GM19467 (cell line): ENCODE measurements around the gene RTP4.
"Not testable (repeated sequence)": the region's sequence is repeated elsewhere in the genome, so short reads cannot be mapped to it uniquely, and the experiment has no call there.

Experiments used
- ATAC-seq: cut with Tn5 transposase; IDR thresholded peaks from one replicate; pipeline ENCODE4 v1.9.1; 2021; ENCODE audit warnings: mild to moderate bottlenecking, moderate library complexity; ENCODE audit not compliant: unreplicated experiment

The RTP4 gene

GRCh38 chr3:187369089-187369447 is 883 bp downstream of the RTP4 start:
- peak; percentile 41 for ATAC-seq

- no peak for ATAC-seq
These were observed 1.9 kb downstream of the RTP4 start for GRCh38 chr3:187370051-187370450.

GRCh38 chr3:187375581-187375980 is 7.4 kb downstream of the RTP4 start:
- no peak for ATAC-seq

- ATAC-seq = no peak
These were observed 9.7 kb downstream of the RTP4 start for GRCh38 chr3:187377842-187378241.

- ATAC-seq = no peak
These were observed 14.5 kb downstream of the RTP4 start for GRCh38 chr3:187382609-187383151.

- no peak for ATAC-seq
These were observed 15.1 kb downstream of the RTP4 start for GRCh38 chr3:187383246-187383645.

- no peak for ATAC-seq
These were observed 17.1 kb downstream of the RTP4 start for GRCh38 chr3:187385296-187385695.

GRCh38 chr3:187396661-187397060 is 28.5 kb downstream of the RTP4 start:
- ATAC-seq = no peak

GRCh38 chr3:187398955-187399354 is 30.8 kb downstream of the RTP4 start:
- no peak for ATAC-seq

GRCh38 chr3:187400756-187401155 is 32.6 kb downstream of the RTP4 start:
- no peak for ATAC-seq

- ATAC-seq = no peak
These were observed 33.7 kb downstream of the RTP4 start for GRCh38 chr3:187401856-187402255.

- ATAC-seq = no peak
These were observed 35.6 kb downstream of the RTP4 start for GRCh38 chr3:187403768-187404288.

- ATAC-seq = no peak
These were observed 38.7 kb downstream of the RTP4 start for GRCh38 chr3:187406927-187407326.

- not testable (repeated sequence) for ATAC-seq
These were observed 44.0 kb downstream of the RTP4 start for GRCh38 chr3:187411991-187412781.
